Measurements from ENCODE around the gene PSMA5.
"Not testable (repeated sequence)": the region's sequence is repeated elsewhere in the genome, so short reads cannot be mapped to it uniquely, and the experiment has no call there.

Gene PSMA5

DNA sequence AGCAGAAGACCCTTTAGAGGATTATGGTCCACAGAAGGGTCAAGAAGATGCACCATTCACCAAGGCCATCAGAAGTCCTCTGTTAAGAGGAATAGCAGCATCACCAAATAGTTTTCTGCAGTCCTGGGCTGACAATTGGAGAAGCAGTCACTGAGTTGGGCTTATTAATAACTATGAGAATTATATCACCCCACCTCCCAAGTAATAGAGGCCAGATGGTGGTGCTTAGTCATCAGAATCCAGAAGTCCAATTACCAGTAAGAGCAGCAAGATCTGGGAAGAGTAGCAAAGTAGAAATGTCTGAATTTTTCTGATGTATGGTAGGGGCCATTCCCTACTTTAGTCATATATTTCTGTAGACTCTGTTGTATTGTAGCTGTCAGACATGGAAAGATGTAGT lies 6.1 kb upstream of the PSMA5 start:
- no peak for DNase-seq (ENCODE audit: low read depth in 3 of 3)

GRCh38 chr1:109427171-109427467 lies 871 bp upstream of the PSMA5 start:
- DNase-seq (ENCODE audit: low read depth in 3 of 3) = no peak

GRCh38 chr1:109425391-109426280 lies 612 bp downstream of the PSMA5 start:
- peak; percentile 21 to 56 (median 28) for DNase-seq (ENCODE audit: low read depth in 3 of 3)

DNA sequence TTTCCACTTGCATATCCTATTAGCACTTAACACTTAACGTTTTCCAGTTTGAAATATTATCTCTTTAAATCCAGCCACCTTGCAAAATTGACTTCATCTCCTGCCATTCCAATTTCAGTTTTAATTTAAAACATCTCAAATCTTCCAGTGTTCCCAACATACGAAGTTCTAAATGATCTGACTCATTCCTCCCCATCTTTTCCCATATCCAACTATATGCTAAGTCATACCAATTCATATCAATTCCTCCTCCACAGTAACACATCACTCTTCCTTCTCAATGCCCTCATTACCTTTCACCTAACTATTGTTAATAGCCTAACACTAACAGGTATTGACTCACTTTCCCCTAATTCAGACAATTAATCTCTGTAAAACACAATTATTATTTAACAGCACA lies 2.8 kb downstream of the PSMA5 start:
- DNase-seq (ENCODE audit: low read depth in 3 of 3) = no peak

DNA sequence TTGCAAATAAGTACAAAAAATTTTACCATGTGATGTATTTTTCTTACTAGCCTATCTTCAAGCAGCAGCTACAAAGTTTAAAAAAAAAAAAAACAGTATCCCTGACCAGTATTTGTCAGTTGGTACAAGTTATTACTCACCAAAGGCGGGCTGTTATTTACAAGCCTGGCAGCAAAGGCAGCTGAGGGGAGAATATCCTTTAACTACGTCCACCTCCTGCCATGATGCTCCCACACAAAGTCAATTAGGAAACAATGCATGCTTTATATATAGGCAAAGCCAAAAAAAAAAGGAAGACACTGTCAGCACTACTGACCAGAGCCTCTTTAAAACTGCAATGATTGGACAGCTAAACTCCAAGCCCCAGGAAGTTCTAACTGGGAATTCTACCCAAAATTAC lies 13.7 kb downstream of the PSMA5 start:
- DNase-seq (ENCODE audit: low read depth in 3 of 3) = no peak

DNA sequence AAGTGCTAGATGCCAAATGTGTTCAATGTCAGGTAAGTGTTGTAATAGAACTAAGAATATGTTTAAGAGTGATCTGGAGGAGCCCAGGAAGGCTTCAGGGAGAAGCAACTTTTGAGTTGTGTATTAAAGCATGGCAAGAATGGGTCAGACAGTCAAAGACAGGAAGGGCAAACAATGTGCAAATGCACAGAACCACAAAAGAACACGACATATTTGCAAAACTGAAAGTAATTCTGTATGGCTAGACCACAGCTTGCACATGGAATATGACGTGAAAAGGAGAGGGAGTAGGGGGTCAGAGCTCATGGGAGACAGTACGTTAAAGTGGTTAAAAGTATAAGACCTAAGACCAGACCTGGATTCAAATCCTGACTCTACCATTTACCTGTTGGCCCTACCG lies 21.4 kb downstream of the PSMA5 start:
- DNase-seq (ENCODE audit: low read depth in 3 of 3) = no peak

DNA sequence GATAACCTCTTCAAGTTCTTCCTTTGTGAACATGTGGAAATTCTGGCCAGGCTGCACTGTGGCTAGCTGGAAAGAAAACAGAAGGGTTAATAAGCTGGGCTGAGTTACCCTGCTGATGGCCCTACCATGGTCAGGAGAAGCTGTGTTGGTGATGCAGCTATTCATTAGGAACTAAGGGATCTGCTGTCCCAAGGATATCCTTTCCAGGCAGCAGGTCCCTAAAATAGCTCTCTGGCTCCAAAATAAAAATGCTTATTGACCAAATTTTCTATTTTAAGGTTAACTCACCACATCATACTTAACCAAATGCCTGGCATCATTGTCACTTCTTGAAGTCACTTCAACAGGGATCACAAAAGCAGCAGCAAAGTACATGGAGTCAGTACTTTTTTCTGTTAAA lies 24.2 kb downstream of the PSMA5 start:
- DNase-seq (ENCODE audit: low read depth in 3 of 3) = no peak

GRCh38 chr1:109400035-109400655 lies 26.1 kb downstream of the PSMA5 start:
- DNase-seq (ENCODE audit: low read depth in 3 of 3) = no peak

GRCh38 chr1:109399326-109399957 lies 26.8 kb downstream of the PSMA5 start:
- peak in 1 of 3 experiments; percentile 17 for DNase-seq (ENCODE audit: low read depth in 3 of 3)

DNA sequence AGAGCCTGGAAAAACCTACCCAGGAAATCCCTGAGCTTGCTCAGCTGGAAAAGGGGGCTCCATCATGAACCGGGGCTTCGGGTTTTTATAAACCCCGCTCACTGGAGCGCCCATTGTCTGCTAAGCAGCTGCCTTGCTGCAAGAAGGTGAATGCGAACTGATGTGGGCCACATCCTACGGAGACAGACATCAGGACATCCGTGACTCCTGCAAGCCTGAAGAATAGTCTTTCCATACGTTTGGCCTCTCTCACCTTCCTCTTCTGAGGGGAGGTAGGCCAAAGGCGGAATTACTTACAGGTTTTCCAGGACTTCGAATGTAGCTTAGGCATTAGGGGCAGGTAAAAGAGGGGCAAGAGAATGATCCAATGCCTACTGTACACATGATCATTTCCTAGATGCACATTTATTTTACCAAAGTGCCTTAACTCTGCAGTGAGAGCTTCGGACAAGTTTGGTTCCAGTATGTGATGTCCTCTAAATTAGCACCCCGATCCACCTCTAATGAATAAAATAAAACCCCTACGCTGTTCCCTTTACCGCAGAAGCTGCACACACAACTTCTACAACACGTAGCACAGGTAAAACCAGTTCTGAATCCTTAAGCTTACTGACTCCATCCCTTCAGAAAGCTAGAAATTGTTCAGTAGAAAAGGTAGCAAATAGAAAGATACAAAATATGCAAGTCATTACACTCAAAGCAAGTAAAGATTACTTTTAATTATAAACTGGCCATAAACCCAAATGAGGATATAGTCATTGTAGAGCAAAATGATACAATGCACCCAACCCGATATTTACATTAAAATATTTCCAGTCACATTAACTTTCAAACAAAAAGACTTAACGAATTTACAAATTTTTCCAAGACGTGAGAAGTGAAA lies 27.7 kb downstream of the PSMA5 start:
- DNase-seq (ENCODE audit: low read depth in 3 of 3) = no peak

DNA sequence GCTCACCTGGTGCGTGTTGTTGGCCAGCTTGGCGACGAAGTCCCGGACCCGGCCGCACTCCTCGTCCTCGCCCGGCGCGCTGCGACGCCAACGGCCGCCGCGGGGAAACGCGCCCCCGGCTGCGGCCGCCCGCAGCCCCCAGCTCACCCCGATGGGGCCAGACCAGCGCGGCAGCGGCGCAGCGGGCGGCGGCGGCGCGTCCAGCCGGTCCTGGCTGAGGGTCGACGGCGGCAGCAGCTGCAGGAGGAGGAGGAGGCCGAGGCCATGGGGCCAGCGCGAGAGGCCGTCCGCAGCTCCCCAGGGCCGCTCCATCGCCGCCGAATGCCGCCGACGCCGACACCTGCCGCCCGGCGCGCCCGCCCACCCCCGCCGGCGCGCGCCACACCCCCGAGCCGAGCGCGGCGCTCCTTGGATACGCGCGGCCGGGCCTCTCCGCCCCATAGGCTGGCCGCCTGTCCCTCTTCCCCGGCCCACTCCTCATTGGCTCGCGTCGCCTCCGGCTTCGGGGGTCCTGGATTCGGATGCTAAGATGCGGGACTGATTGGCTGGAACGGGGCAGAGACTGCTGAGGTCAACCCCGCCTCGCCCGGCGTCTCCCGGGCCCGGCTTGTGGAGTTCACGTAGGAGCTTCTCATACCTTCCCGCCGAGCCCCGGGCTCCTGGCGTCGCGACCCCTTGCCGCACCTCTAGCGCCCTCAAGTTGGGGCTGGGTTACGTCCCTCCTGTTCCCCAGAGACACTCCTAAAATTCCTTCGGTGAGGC lies 28.5 kb downstream of the PSMA5 start, which contains the start of gene SORT1:
SORT1 (minus strand) TSS at position 338 of the 762 bp plus-strand sequence; CDS start at position 312, 26 bp downstream.
- peak; percentile 11 to 58 (median 17) for DNase-seq (ENCODE audit: low read depth in 3 of 3)

GRCh38 chr1:109396871-109397580 lies 29.2 kb downstream of the PSMA5 start:
- no peak for DNase-seq (ENCODE audit: low read depth in 3 of 3)

GRCh38 chr1:109396513-109396839 lies 29.8 kb downstream of the PSMA5 start:
- no peak for DNase-seq (ENCODE audit: low read depth in 3 of 3)

DNA sequence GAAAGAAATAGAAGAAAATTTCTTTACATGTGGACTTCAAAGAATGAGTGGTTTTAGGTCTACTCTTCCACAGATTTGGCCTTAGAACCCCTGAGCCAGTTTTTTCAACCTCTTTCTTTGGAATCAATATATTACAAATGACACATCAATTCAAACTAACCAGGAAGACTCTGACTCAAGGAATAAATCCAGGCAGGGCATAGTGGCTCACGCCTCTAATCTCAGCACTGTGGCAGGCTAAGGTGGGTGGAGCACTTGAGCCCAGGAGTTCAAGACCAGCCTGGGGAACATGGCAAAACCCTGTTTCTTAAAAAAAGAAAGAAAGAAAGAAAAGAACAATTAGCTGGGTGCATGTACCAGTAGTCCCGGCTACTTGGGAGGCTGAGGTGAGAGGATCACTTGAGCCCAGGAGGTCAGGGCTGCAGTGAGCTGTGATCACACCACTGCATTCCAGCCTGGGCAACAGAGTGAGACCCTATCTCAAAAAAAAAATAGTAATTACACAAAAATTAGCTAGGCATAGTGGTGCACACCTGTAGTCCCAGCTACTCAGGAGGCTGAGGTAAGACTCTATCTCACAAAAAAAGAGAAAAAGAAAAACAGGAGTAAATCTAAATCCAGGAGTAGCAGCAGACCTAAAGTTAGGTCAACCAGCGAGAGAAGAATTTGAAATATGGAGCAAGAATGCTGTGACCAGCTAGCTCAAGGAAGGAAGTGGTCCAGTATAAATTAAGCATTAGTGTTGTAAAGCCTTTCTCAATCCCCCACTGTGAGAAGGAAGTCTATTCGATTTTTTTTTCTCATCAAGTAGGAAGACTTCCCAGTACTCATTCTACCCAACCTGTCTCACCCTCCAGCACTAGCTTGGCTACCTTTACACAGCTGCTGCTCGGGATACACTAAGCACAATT lies 30.4 kb downstream of the PSMA5 start:
- no peak for DNase-seq (ENCODE audit: low read depth in 3 of 3)

DNA sequence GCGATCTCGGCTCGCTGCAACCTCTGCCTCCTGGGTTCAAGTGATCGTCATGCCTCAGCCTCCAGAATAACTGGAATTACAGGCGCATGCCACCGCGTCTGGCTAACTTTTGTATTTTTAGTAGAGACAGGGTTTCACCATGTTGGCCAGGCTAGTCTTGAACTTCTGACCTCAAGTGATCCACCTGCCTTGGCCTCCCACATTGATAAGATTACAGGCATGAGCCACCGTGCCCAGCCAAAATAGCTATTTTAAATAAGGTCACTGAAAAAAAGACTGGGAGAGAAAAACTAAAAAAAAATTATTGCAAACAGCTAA lies 31.0 kb downstream of the PSMA5 start:
- not testable (repeated sequence) for DNase-seq (ENCODE audit: low read depth in 3 of 3)

DNA sequence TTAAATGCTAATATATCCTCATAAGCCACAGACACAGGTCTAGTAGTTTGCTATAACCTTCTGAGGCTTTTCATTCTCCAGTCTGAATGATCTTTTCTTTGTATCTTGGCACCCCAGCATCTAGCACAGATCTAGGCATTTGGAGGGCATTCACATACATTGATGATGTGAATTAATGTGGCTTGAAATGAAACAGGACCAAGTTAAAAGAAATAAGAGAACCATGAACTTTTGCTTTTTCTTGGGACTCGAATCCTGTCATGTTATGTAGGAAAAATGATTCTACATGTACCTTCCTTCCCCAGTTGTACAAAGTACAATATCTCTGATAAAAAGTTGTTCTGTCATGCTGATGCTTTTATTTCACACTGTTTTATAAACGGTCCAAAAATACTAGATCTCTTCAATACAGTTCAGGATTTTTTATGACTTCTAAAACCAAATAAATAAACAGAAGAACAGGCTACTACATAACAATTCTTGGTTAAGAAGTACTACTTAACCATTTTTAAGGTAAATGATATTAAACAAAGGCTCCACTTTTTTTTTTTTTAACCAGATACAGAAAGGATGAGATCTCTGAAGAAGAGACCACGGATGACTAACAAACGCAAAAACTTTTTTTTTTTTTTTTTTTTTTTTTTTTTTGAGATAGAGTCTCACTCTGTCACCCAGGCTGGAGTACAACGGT lies 31.5 kb downstream of the PSMA5 start:
- DNase-seq (ENCODE audit: low read depth in 3 of 3) = no peak

- DNase-seq (ENCODE audit: low read depth in 3 of 3) = no peak
Measured at GRCh38 chr1:109393617-109394233, 32.5 kb downstream of the PSMA5 start.

DNA sequence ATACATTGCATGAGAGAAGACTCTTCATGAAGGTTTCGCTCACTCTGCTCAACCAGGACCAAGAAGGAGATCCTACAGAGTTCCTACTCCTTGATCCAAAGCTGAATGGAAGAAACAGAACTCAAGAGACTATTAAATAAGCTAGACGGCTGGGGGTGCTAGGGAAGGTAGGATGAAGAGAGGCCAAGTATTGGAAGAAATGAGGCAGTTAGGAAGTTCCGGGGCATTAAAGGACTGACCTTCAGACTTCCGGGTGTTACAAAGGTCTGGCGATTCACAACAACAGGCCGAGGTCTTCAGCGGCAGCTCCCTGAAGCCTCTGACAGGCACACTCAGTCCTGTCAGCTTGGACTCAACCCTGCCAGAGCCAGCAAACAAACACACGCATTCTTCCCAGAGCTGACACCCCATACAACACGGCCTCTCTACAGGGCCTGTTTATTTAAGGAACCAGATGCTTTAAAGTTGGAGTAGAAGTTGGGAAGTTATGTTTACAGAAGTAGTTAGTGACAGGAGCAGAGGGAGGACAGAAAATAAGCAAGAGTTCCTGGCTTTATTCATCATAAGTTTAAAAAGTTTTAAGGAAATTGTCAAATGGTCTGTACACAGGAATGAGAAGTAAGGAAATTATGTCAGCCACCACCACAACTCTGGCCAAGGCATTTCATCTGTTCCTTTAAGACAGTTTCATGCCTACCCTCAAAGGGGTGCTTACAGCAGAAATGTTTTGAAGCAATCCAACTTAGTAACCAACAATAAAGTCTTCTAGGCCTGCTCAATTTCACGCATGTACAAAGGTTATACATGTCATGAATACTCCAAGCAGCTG lies 33.2 kb downstream of the PSMA5 start:
- DNase-seq (ENCODE audit: low read depth in 3 of 3) = no peak

All from stimulated activated CD4-positive, alpha-beta T cell treated with anti-CD3 and anti-CD28 coated beads, TNF-alpha, amount 100 ng/mL, for 24 hours (primary cell).